GM23338 (cell line): ENCODE results near the gene TEKTIP1.

ENCODE experiments used
- EZH2 ChIP-seq: fragments of 200-600 bp; sonication (generic); IDR thresholded peaks from one replicate; pipeline ENCODE4 v1.8.0; 2017; ENCODE audit warnings: antibody characterized with exemption, mild to moderate bottlenecking, low read depth; ENCODE audit not compliant: unreplicated experiment
- POLR2AphosphoS5 ChIP-seq: IDR thresholded peaks from 2 replicates; pipeline ENCODE4 v1.6.1; 2016; ENCODE audit warnings: antibody characterized with exemption, low read depth
- TF ChIP-seq, protein P1 (sequence below), 2 experiments: fragments of 200-600 bp in 1 of 2; sonication (generic) in 1 of 2; conservative IDR thresholded peaks; 2 replicates each; pipeline versions ENCODE4 v1.5.1 to v1.6.1; 2016 to 2017; ENCODE audit warnings: antibody characterized with exemption in 2 of 2, low read depth in 2 of 2, mild to moderate bottlenecking in 2 of 2, moderate library complexity in 1 of 2
- TF ChIP-seq, protein P2 (sequence below): IDR thresholded peaks from one replicate; pipeline ENCODE4 v1.6.1; 2018; ENCODE audit warnings: antibody characterized with exemption; ENCODE audit not compliant: unreplicated experiment

DNA sequence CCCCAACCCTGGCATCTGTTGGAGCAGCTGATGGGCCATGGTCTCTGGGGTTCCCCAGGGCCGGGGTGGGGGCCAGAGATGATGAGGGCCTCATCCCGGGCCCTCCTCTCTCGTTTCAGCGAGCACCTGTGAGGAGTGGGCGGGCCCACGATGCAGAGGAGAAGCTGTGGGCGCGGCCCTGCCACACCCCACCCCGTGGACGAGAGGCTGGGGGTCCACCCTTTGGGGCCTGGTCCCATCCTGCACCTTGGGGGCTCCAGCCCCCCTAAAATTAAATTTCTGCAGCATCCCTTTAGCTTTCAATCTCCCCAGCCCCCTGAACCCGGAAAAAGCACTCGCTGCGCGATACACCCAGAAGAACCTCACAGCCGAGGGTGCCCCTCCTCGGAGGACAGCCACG lies 39.4 kb downstream of the TEKTIP1 start:
- TF ChIP-seq, protein P1, sequence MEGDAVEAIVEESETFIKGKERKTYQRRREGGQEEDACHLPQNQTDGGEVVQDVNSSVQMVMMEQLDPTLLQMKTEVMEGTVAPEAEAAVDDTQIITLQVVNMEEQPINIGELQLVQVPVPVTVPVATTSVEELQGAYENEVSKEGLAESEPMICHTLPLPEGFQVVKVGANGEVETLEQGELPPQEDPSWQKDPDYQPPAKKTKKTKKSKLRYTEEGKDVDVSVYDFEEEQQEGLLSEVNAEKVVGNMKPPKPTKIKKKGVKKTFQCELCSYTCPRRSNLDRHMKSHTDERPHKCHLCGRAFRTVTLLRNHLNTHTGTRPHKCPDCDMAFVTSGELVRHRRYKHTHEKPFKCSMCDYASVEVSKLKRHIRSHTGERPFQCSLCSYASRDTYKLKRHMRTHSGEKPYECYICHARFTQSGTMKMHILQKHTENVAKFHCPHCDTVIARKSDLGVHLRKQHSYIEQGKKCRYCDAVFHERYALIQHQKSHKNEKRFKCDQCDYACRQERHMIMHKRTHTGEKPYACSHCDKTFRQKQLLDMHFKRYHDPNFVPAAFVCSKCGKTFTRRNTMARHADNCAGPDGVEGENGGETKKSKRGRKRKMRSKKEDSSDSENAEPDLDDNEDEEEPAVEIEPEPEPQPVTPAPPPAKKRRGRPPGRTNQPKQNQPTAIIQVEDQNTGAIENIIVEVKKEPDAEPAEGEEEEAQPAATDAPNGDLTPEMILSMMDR (conservative IDR thresholded peaks at IDR 0.05; ENCODE audit: low read depth in 2 of 2): no peak
- TF ChIP-seq POLR2AphosphoS5: no peak
- no peak for TF ChIP-seq EZH2
- TF ChIP-seq, protein P2, sequence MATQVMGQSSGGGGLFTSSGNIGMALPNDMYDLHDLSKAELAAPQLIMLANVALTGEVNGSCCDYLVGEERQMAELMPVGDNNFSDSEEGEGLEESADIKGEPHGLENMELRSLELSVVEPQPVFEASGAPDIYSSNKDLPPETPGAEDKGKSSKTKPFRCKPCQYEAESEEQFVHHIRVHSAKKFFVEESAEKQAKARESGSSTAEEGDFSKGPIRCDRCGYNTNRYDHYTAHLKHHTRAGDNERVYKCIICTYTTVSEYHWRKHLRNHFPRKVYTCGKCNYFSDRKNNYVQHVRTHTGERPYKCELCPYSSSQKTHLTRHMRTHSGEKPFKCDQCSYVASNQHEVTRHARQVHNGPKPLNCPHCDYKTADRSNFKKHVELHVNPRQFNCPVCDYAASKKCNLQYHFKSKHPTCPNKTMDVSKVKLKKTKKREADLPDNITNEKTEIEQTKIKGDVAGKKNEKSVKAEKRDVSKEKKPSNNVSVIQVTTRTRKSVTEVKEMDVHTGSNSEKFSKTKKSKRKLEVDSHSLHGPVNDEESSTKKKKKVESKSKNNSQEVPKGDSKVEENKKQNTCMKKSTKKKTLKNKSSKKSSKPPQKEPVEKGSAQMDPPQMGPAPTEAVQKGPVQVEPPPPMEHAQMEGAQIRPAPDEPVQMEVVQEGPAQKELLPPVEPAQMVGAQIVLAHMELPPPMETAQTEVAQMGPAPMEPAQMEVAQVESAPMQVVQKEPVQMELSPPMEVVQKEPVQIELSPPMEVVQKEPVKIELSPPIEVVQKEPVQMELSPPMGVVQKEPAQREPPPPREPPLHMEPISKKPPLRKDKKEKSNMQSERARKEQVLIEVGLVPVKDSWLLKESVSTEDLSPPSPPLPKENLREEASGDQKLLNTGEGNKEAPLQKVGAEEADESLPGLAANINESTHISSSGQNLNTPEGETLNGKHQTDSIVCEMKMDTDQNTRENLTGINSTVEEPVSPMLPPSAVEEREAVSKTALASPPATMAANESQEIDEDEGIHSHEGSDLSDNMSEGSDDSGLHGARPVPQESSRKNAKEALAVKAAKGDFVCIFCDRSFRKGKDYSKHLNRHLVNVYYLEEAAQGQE: no peak
